Measurements from ENCODE around the gene MOGAT3. TPM values are rescaled to one million over a fixed set of nuclear protein-coding genes. Genes with fewer than 3 reads are reported as not detected.

Gene MOGAT3
- total and polyA plus RNA-seq, 3 experiments from 2014 or later: not detected

DNA sequence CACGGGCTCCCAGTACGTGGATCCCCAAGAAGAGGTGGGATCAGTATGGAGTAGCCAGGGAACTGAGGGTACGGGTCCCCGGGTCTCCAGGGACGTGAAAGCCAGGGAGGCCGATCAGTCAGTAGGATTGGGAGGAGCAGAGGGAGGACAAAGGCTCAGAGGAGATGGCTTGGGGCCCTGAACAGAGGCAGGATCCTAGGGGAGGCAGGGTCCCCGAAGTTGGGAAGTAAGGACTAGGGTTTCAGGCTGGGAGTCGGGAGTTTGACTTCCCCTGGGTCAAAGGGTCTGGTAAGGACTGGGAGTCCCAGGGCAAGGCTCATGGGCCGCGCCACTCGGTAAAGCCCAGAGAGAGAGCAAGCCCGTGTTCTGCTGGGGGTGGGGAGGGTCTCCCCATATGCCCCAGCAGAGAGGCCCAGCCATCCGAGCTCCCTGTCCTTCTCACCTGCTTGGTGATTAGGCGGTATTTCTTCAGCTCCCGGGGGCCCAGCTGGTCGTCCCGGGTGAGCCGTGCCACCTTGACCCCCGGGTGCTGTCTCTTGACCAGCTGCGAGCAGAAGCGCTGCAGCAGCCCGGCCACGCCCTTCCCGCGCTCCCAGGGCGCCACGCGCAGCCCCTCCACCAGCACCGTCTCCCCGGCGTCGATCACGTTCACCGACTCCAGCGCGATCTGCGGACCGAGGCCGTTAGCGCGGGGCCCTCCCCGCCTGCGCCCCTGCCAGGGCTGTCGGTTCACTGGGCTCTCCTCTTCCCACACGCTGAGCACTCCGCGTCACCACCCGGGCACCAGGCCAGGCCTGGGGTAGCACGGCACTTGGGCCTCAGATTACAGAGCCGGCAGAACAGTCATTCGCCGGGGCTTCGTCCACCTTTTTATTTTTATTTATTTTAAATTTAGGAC is 27.7 kb downstream of the MOGAT3 start:
- Histone ChIP-seq H3K4me1 (ENCODE audit: insufficient read depth, low read length) (peaks cover 57% of the 10 kb centered on the region), H3K36me3 (ENCODE audit: insufficient read depth, low read length) (no peaks in the 10 kb centered on the region), H3K9me3 (ENCODE audit: low read length) (no peaks in the 10 kb centered on the region), H3K27ac (ENCODE audit: low read depth, low read length) (no peak overlapping the region), H3K4me3 (ENCODE audit: low read length) (no peak overlapping the region), H3K27me3 (ENCODE audit: insufficient read depth, low read length, poor library complexity, severe bottlenecking) (peaks cover 97% of the 10 kb centered on the region)
- ChIA-PET POLR2A (interaction anchor here (0.6 to 1.0 kb wide), 2 partner anchors 9 to 13 kb away, joined by 5 to 9 read pairs; no protein-coding TSS in a partner anchor), CTCF (interaction anchor here (1.0 to 2.9 kb wide), 6 partner anchors 10 to 44 kb away, joined by 3 to 14 read pairs (median 4); partner anchors contain the start of genes PLOD3 and ZNHIT1)
- H3K36me3 Mint-ChIP-seq: no peaks in the 10 kb centered on the region
- no peak overlapping the region for H3K27ac Mint-ChIP-seq
- H3K4me3 Mint-ChIP-seq: peak overlapping the region in 5 of 7 donors; percentile 23 to 82 (median 44)
- no peak for DNase-seq
- H3K9me3 Mint-ChIP-seq: peaks cover 0 to 3% (median 0%) of the 10 kb centered on the region in 5 donors
- H3K4me1 Mint-ChIP-seq: peaks cover 36 to 58% (median 41%) of the 10 kb centered on the region in 3 donors
- peaks cover 86 to 90% of the 10 kb centered on the region in 2 donors for H3K27me3 Mint-ChIP-seq

DNA sequence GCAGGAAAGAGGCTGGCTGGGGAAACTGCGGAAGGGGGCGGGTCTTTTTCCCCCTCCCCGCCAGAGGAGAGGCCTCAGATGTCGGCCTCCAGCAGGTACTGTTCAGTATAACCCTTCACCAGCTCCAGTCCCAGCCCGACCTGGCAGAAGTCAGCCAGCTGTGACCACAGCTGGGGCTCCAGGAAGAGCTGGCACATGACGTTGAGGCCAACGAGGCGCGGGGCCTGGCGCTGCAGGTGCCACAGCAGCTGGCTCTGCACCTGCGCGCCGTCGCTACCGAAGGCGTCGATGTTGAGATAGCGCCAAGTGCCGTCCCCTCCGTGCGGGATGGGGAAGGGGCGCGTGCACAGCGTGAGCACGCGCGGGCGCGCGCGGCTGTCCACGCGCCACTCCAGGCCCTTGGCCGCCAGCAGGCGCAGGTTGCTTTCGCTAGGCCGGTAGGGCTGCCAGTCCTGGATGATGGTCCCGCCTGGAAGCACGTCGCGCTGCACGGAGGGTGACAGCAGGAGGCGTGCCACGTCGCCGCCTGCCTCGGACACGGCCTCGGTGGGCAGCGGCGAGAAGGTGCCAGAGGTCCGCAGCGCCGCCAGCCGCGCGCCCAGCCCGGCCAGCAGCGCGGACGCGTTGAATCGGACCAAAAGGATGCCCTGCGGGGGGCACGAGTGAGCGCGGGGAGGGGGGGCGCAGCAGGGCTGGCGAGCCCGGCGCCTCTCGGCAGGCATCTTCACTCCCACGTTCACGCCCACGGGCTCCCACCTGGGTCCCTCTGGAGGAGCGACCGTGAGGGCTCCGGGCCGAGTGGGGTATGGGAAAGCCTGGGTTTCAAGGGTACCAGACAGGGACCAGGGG is 28.6 kb downstream of the MOGAT3 start:
- Mint-ChIP-seq H3K9me3 (peaks cover 0 to 3% (median 0%) of the 10 kb centered on the region in 5 donors), H3K27ac (no peak overlapping the region), H3K4me1 (peaks cover 38 to 61% (median 41%) of the 10 kb centered on the region in 3 donors), H3K27me3 (peaks cover 86 to 90% of the 10 kb centered on the region in 2 donors), H3K36me3 (no peaks in the 10 kb centered on the region), H3K4me3 (peak overlapping the region in 4 of 7 donors; percentile 15 to 57 (median 46))
- no peak for DNase-seq
- ChIA-PET CTCF (interaction anchor here (0.8 to 3.1 kb wide), 5 partner anchors 18 to 111 kb away, joined by 3 to 38 read pairs (median 5); no protein-coding TSS in a partner anchor), POLR2A (interaction anchor here (0.6 kb wide), 1 partner anchor 14 kb away, joined by 9 read pairs; no protein-coding TSS in a partner anchor)
- peaks cover 97% of the 10 kb centered on the region for H3K27me3 ChIP-seq (ENCODE audit: insufficient read depth, low read length, poor library complexity, severe bottlenecking)
- H3K36me3 ChIP-seq (ENCODE audit: insufficient read depth, low read length): no peaks in the 10 kb centered on the region
- H3K9me3 ChIP-seq (ENCODE audit: low read length): no peaks in the 10 kb centered on the region
- H3K4me1 ChIP-seq (ENCODE audit: insufficient read depth, low read length): peaks cover 57% of the 10 kb centered on the region
- H3K4me3 ChIP-seq (ENCODE audit: low read length): no peak overlapping the region
- no peak overlapping the region for H3K27ac ChIP-seq (ENCODE audit: low read depth, low read length)

DNA sequence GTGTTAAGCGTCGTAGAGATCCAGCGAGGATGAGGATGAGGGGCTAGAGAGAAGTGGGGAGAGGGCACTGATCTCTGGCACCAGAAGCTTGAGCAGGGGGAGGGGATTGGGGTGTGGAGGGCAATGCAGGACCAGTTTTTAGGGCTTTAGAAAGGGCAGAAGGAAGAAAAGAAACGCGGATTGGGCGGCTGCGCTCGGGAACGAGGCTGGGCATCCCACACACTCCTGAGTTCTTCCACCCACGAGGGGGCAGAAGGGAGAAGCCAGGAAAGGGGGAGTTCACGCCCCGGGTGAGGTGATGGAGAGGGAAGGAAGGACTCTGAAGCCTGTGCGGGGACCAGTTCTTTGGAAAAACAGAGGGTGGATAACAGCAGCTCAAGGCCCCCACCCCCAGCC is 29.4 kb downstream of the MOGAT3 start:
- Histone ChIP-seq H3K9me3 (ENCODE audit: low read length) (no peaks in the 10 kb centered on the region), H3K27ac (ENCODE audit: low read depth, low read length) (no peak overlapping the region), H3K4me1 (ENCODE audit: insufficient read depth, low read length) (peaks cover 57% of the 10 kb centered on the region), H3K27me3 (ENCODE audit: insufficient read depth, low read length, poor library complexity, severe bottlenecking) (peaks cover 95% of the 10 kb centered on the region), H3K4me3 (ENCODE audit: low read length) (no peak overlapping the region), H3K36me3 (ENCODE audit: insufficient read depth, low read length) (no peaks in the 10 kb centered on the region)
- Mint-ChIP-seq H3K27ac (peak overlapping the region in 1 of 8 donors; percentile 41), H3K36me3 (no peaks in the 10 kb centered on the region), H3K27me3 (peaks cover 85 to 87% of the 10 kb centered on the region in 2 donors), H3K4me1 (peaks cover 41 to 66% (median 41%) of the 10 kb centered on the region in 3 donors), H3K4me3 (peak overlapping the region in 5 of 7 donors; percentile 15 to 57 (median 37)), H3K9me3 (peaks cover 0 to 3% (median 0%) of the 10 kb centered on the region in 5 donors)
- POLR2A ChIA-PET: no interaction called here
- CTCF ChIA-PET: interaction anchor here (0.8 to 3.1 kb wide), 8 partner anchors 11 to 111 kb away, joined by 3 to 38 read pairs (median 4); no protein-coding TSS in a partner anchor
- no peak for DNase-seq

DNA sequence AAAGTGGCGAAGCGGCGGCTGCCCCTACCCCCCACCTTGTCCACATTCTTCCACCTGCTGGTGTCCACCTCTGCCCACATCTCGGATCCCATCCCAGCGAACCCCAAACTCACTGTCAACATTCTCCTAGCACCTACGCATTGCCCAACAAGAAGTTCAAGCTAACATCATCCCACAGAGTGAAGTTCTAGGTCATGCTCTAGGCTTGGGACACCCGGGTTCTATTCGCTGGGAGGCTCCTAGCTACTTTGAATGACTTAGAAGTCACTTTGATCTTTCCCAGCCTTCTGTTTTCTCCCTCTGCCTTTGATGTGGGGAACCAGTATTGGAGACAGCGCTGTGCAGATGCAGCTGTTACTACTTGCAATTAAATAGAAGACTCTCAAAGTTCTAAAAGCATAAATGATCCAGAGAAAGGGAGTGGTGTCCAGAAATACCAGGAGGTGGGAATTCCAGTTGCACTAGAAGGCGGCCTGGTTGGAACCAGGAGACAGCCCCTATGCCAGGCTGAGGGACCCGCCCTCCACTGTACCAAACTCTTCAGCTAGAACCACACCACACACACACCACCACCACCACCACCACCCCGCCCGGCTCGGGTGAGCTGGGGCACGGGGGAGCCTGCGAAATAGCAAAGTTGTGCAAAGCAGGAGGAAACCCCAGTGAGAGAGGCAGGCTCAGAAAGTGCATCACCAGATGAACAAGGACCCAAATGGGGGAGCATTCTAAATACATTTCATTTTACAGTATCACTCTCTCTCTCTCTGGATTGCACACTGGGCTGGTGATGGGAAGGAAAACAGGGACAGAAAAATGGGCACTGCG is 30.0 kb downstream of the MOGAT3 start:
- POLR2A ChIA-PET: interaction anchor here (1.3 kb wide), 1 partner anchor 27 kb away, joined by 3 read pairs; no protein-coding TSS in a partner anchor
- peak overlapping the region in 4 of 7 donors; percentile 1 to 70 (median 23) for H3K4me3 Mint-ChIP-seq
- peaks cover 95% of the 10 kb centered on the region for H3K27me3 ChIP-seq (ENCODE audit: insufficient read depth, low read length, poor library complexity, severe bottlenecking)

DNA sequence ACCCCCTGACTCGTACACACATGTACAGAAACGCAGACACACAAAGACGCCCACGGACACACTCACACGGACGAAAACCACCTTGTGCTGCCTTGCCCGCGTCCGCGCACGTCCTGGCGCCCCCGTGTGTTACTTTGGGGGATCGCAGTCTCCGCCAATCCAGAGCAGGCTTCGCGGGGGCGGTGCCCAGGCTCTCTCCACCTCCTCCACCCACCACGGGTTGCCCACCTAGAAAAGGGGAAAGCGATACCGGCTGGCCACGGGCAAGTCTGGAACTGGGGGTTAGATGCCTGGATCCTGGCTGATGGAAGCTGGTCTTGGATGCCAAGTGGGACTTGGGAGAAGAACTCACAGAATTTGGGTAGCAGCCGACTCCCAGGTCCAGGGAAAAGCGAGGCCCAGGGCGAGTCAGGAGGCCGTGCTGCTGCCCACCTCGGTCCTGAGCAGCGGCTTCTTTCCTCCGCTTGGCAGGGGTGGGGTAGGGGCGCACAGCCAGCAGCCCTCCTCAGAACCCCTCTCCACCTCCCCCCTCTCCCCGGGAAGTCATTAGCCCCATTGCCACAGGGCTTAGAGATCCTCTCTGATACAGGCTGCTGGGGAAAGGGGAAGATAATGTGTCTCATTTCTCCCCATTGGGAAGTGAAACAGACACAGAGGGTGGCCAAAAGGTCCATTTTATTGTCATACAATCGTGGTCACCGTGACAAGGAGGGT is 30.8 kb downstream of the MOGAT3 start:
- ChIA-PET POLR2A (interaction anchor here (1.3 kb wide), 1 partner anchor 26 kb away, joined by 3 read pairs; no protein-coding TSS in a partner anchor), CTCF (interaction anchor here (1.0 to 3.1 kb wide), 9 partner anchors 13 to 113 kb away, joined by 3 to 38 read pairs (median 4); partner anchors contain the start of gene ZNHIT1)
- no peaks in the 10 kb centered on the region for H3K9me3 ChIP-seq (ENCODE audit: low read length)
- peak overlapping the region; percentile 18 for H3K4me3 ChIP-seq (ENCODE audit: low read length)
- peaks cover 91% of the 10 kb centered on the region for H3K27me3 ChIP-seq (ENCODE audit: insufficient read depth, low read length, poor library complexity, severe bottlenecking)
- peaks cover 0 to 6% (median 0%) of the 10 kb centered on the region in 5 donors for H3K9me3 Mint-ChIP-seq
- H3K4me1 Mint-ChIP-seq: peaks cover 48 to 79% (median 54%) of the 10 kb centered on the region in 3 donors
- peak overlapping the region in 4 of 8 donors; percentile 2 to 47 (median 28) for H3K27ac Mint-ChIP-seq
- DNase-seq: peak; percentile 72 to 85 (median 76)
- no peaks in the 10 kb centered on the region for H3K36me3 Mint-ChIP-seq
- peaks cover 70% of the 10 kb centered on the region for H3K4me1 ChIP-seq (ENCODE audit: insufficient read depth, low read length)
- peaks cover 82 to 88% of the 10 kb centered on the region in 2 donors for H3K27me3 Mint-ChIP-seq
- no peak overlapping the region for H3K27ac ChIP-seq (ENCODE audit: low read depth, low read length)
- H3K36me3 ChIP-seq (ENCODE audit: insufficient read depth, low read length): no peaks in the 10 kb centered on the region
- peak overlapping the region in 5 of 7 donors; percentile 31 to 57 (median 48) for H3K4me3 Mint-ChIP-seq

More for the DNA sequence above, 30.0 kb downstream of the MOGAT3 start:
- no peaks in the 10 kb centered on the region for H3K36me3 ChIP-seq (ENCODE audit: insufficient read depth, low read length)
- Mint-ChIP-seq H3K9me3 (peaks cover 0 to 3% (median 0%) of the 10 kb centered on the region in 5 donors), H3K27me3 (peaks cover 83 to 88% of the 10 kb centered on the region in 2 donors), H3K36me3 (no peaks in the 10 kb centered on the region), H3K27ac (peak overlapping the region in 1 of 8 donors; percentile 41), H3K4me1 (peaks cover 43 to 71% (median 46%) of the 10 kb centered on the region in 3 donors)
- H3K9me3 ChIP-seq (ENCODE audit: low read length): no peaks in the 10 kb centered on the region
- peaks cover 62% of the 10 kb centered on the region for H3K4me1 ChIP-seq (ENCODE audit: insufficient read depth, low read length)
- CTCF ChIA-PET: interaction anchor here (0.9 to 3.1 kb wide), 11 partner anchors 12 to 112 kb away, joined by 3 to 38 read pairs (median 4); partner anchors contain the start of gene ZNHIT1
- no peak overlapping the region for H3K27ac ChIP-seq (ENCODE audit: low read depth, low read length)
- DNase-seq: peak in 1 of 5 donors; percentile 49
- no peak overlapping the region for H3K4me3 ChIP-seq (ENCODE audit: low read length)

DNA sequence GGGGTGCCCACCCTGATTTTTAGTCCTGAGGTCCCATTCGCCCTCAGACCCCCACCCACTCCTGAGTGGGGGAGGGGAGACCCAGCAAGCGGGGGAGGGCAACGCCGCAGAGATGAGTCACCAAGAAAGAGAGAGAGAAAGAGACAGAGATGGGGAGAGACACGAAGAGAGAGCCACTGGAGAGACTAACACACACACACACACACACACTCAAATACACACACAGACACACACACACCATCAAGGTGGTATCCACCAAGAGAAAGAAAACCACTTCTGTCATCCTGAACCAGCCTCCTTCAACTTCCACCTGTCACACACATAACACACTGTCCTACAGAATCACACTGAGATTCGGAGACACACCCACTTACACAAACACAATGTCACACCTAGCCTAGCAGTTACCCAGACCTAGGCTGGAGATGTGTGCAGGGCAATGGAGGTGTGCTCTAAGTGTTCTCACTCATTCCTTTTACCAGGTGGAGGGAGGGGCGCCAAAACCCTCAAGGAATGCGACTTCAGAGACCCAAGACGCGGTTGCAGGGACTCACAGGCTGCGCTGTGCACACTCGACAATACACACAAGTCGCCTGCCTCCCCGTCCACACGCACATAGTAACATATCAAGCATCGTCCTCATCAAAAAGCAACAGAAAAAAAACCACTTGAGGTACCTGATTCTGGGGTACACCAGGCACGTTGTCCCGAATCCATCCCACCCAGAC is 31.6 kb downstream of the MOGAT3 start:
- peaks cover 84 to 85% of the 10 kb centered on the region in 2 donors for H3K27me3 Mint-ChIP-seq
- peaks cover 73% of the 10 kb centered on the region for H3K4me1 ChIP-seq (ENCODE audit: insufficient read depth, low read length)
- H3K4me3 Mint-ChIP-seq: peak overlapping the region in 5 of 7 donors; percentile 25 to 57 (median 48)
- ChIA-PET CTCF (interaction anchor here (0.9 to 3.1 kb wide), 6 partner anchors 22 to 74 kb away, joined by 3 to 38 read pairs (median 4); no protein-coding TSS in a partner anchor), POLR2A (no interaction called here)
- no peak overlapping the region for H3K27ac ChIP-seq (ENCODE audit: low read depth, low read length)
- peaks cover 92% of the 10 kb centered on the region for H3K27me3 ChIP-seq (ENCODE audit: insufficient read depth, low read length, poor library complexity, severe bottlenecking)
- peaks cover 50 to 79% (median 59%) of the 10 kb centered on the region in 3 donors for H3K4me1 Mint-ChIP-seq
- no peaks in the 10 kb centered on the region for H3K36me3 Mint-ChIP-seq
- no peaks in the 10 kb centered on the region for H3K36me3 ChIP-seq (ENCODE audit: insufficient read depth, low read length)
- no peak for DNase-seq
- no peaks in the 10 kb centered on the region for H3K9me3 ChIP-seq (ENCODE audit: low read length)
- peak overlapping the region; percentile 18 for H3K4me3 ChIP-seq (ENCODE audit: low read length)
- H3K9me3 Mint-ChIP-seq: peaks cover 0 to 6% (median 0%) of the 10 kb centered on the region in 5 donors
- H3K27ac Mint-ChIP-seq: peak overlapping the region in 5 of 8 donors; percentile 2 to 47 (median 11)

Measured in CD8-positive, alpha-beta memory T cell (primary cell).